Stomach smooth muscle (tissue), 2 donors: ENCODE results near the gene WNK2.
"Not testable (repeated sequence)": the region's sequence is repeated elsewhere in the genome, so short reads cannot be mapped to it uniquely, and the experiment has no call there.

Experiments used
- H3K27ac ChIP-seq: one replicate; pipeline ENCODE4 v1.7.0; 2013; ENCODE audit warnings: mild to moderate bottlenecking, low read length, inconsistent platforms
- H3K27me3 ChIP-seq, 2 donors: one replicate each; pipeline ENCODE4 v1.7.0; 2013; ENCODE audit warnings: low read length in 2 of 2; ENCODE audit not compliant: insufficient read depth in 2 of 2, control insufficient read depth in 1 of 2
- H3K36me3 ChIP-seq, 2 donors: one replicate each; pipeline ENCODE4 v1.7.0; 2013; ENCODE audit warnings: low read length in 2 of 2; ENCODE audit not compliant: control insufficient read depth in 2 of 2, insufficient read depth in 2 of 2
- H3K4me1 ChIP-seq: one replicate; pipeline ENCODE4 v1.7.0; 2013; ENCODE audit warnings: low read length; ENCODE audit not compliant: control insufficient read depth, insufficient read depth
- H3K4me3 ChIP-seq, 2 donors: one replicate each; pipeline ENCODE4 v1.7.0; 2013; ENCODE audit warnings: low read length in 2 of 2
- H3K9ac ChIP-seq, 2 donors: one replicate each; pipeline ENCODE4 v1.7.0; 2013; ENCODE audit warnings: low read length in 2 of 2, mild to moderate bottlenecking in 1 of 2
- H3K9me3 ChIP-seq, 2 donors: one replicate each; pipeline ENCODE4 v1.7.0; 2013; ENCODE audit warnings: low read length in 2 of 2; ENCODE audit not compliant: control insufficient read depth in 2 of 2
- donor health status: healthy.
- donor health status: Pancreatic carcinoma.

Gene WNK2

DNA sequence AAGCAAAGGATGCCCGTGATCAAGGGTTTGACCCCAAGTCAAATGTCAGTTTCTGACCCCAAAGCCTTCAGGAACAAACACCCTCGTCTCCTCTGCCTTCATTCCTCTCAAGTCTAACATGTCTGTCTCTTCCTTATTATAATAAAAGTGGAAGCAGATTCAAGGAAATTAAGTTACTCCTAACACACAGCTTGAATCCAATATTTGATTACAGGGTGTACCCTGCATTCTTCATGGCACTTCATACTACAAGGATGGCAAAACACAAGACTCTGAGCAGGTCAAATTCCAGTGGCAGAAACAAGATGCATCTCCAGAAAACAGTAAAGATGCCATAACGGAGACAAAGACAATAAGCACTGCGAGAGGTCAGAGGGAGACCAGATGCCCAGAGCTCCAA, 148.4 kb downstream of the WNK2 start:
- H3K36me3 ChIP-seq, result no peaks in the 10 kb centered on the region
- H3K27ac ChIP-seq, result no peak overlapping the region
- H3K4me1 ChIP-seq, result no peaks in the 10 kb centered on the region
- no peaks in the 10 kb centered on the region for H3K27me3 ChIP-seq
- no peaks in the 10 kb centered on the region for H3K9me3 ChIP-seq
- no peak overlapping the region for H3K9ac ChIP-seq
- H3K4me3 ChIP-seq, result no peak overlapping the region

- Histone ChIP-seq H3K27ac (no peak overlapping the region), H3K9ac (no peak overlapping the region), H3K4me1 (no peaks in the 10 kb centered on the region), H3K36me3 (no peaks in the 10 kb centered on the region), H3K4me3 (no peak overlapping the region), H3K27me3 (no peaks in the 10 kb centered on the region), H3K9me3 (no peaks in the 10 kb centered on the region)
Observed at GRCh38 chr9:93336720-93337119, 152.8 kb downstream of the WNK2 start.

DNA sequence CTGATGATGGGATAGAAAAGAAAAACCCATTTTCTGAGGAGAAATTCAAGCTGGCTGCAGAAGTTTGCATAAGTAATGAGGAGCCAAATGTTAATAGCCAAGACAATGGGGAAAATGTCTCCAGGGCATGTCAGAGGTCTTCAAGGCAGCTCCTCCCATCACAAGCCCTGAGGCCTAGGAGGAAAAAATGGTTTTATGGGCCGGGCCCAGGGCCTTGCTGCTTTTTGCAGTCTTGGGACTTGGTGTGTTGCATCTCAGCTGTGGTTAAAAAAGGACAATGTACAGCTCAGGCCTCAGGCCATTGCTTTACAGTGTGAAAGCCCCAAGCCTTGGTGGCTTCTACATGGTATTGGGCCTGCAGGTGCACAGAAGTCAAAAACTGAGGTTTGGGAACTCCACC, 154.3 kb downstream of the WNK2 start:
- H3K9ac ChIP-seq, H3K27ac ChIP-seq, H3K27me3 ChIP-seq, H3K4me3 ChIP-seq, H3K4me1 ChIP-seq, H3K9me3 ChIP-seq, H3K36me3 ChIP-seq: not testable (repeated sequence)

GRCh38 chr9:93340091-93340490, 156.2 kb downstream of the WNK2 start:
- no peaks in the 10 kb centered on the region for H3K4me1 ChIP-seq
- H3K27me3 ChIP-seq, result no peaks in the 10 kb centered on the region
- H3K9me3 ChIP-seq, result no peaks in the 10 kb centered on the region
- no peak overlapping the region for H3K27ac ChIP-seq
- no peak overlapping the region for H3K4me3 ChIP-seq
- no peak overlapping the region for H3K9ac ChIP-seq
- H3K36me3 ChIP-seq, result no peaks in the 10 kb centered on the region

DNA sequence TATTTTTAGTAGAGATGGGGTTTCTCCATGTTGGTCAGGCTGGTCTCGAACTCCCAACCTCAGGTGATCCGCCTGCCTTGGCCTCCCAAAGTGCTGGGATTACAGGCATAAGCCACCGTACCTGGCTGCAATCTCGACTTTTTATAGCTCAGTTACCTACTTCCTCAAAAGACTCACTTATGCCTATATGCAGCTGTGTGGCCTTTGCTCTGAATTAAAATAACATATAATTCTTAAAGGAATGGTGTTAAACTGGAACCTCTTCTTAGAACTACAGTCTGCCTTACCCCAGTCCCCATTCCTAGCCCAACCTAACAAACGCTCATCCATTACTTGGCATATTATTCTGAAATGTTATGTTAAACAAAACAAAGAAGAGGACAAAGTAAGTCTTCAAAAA, 157.9 kb downstream of the WNK2 start:
- not testable (repeated sequence) for H3K4me3 ChIP-seq, H3K36me3 ChIP-seq, H3K27ac ChIP-seq, H3K9me3 ChIP-seq, H3K27me3 ChIP-seq, H3K4me1 ChIP-seq, H3K9ac ChIP-seq

DNA sequence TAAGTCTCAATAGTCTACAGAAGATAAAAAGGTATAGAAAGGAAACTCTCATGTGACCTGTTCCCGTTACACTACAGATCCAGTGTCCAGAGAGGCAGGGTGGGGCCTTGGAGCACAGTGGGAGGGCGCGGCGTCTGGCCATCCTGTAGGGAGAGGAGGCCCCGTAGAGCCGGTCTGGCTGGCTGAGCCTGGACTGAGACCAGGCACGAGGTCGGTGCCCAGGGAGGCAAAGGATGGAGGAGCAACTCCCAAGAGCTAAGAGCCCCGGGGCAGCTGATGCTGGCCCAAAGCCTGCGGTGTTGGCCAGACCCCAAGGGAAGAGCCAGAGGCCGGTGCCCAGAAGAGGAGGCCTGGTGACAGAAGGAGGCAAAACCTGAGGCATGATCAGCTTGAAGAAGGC, 158.5 kb downstream of the WNK2 start:
- not testable (repeated sequence) for H3K9ac ChIP-seq, H3K36me3 ChIP-seq

DNA sequence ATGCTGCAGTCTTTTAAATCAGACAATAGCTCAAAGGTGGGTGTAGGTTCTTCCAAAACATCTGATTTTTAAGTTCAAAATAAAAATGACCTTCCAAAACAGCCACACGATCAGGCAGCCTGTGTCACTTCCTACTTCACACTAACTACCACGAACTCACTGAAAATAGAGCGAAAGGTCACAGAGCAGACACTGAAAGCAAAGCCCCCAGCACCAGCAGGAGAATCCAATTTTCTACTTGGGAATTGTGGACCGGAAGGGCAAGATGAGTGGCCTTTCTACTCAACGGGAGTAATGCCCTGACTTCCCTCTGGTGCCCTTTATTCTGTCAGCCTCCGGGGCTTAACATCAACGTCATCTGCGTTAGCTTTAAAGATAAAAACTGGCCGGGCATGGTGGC, 159.7 kb downstream of the WNK2 start:
- H3K4me1 ChIP-seq, result no peaks in the 10 kb centered on the region
- no peak overlapping the region for H3K4me3 ChIP-seq
- H3K27ac ChIP-seq, result no peak overlapping the region
- no peaks in the 10 kb centered on the region for H3K36me3 ChIP-seq
- H3K27me3 ChIP-seq, result peaks cover 0 to 3% of the 10 kb centered on the region in 2 donors
- no peaks in the 10 kb centered on the region for H3K9me3 ChIP-seq
- no peak overlapping the region for H3K9ac ChIP-seq

More for the DNA sequence above, 158.5 kb downstream of the WNK2 start:
- H3K4me1 ChIP-seq, H3K4me3 ChIP-seq, H3K9me3 ChIP-seq, H3K27ac ChIP-seq, H3K27me3 ChIP-seq: not testable (repeated sequence)

DNA sequence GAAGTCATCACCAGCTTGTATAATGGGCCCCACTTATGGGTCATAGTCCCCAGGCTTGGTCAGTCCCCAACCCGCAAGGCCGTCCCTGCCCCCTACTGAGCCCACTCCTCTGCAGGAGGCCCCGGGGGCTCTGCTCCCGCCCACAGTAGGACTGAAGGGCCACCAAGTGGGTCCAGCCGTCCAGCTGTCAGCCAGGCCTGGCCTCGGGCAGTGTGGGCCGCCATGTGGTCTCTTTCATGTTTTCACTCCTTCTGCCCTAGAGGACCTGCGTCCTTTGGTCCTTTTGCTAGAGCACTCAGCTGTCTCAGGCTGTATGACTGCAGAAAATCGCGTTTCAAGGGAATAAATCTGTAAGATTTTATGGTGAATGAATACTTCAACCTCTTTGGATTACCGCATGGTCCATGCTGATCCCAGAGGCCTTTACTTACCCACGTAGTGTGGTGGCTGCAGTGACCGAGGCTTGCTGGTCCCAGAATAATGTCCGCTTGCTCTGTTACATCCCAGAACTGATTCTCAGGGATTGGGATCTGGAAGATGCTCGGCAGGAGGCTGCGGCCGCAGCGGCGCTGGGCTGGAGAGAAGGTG, 161.8 kb downstream of the WNK2 start:
- peak overlapping the region; percentile 21 to 27 for H3K9ac ChIP-seq
- H3K4me1 ChIP-seq, result no peaks in the 10 kb centered on the region

GRCh38 chr9:93346231-93347112, 162.5 kb downstream of the WNK2 start:
- Histone ChIP-seq H3K4me1 (no peaks in the 10 kb centered on the region), H3K27me3 (peaks cover 0 to 3% of the 10 kb centered on the region in 2 donors), H3K9me3 (no peaks in the 10 kb centered on the region), H3K4me3 (peak overlapping the region; percentile 45 to 71), H3K27ac (no peak overlapping the region), H3K36me3 (no peaks in the 10 kb centered on the region), H3K9ac (peak overlapping the region; percentile 21 to 27)

More for the DNA sequence above, 161.8 kb downstream of the WNK2 start:
- Histone ChIP-seq H3K27me3 (peaks cover 0 to 3% of the 10 kb centered on the region in 2 donors), H3K9me3 (no peaks in the 10 kb centered on the region), H3K27ac (no peak overlapping the region), H3K36me3 (no peaks in the 10 kb centered on the region), H3K4me3 (peak overlapping the region; percentile 45 to 71)

DNA sequence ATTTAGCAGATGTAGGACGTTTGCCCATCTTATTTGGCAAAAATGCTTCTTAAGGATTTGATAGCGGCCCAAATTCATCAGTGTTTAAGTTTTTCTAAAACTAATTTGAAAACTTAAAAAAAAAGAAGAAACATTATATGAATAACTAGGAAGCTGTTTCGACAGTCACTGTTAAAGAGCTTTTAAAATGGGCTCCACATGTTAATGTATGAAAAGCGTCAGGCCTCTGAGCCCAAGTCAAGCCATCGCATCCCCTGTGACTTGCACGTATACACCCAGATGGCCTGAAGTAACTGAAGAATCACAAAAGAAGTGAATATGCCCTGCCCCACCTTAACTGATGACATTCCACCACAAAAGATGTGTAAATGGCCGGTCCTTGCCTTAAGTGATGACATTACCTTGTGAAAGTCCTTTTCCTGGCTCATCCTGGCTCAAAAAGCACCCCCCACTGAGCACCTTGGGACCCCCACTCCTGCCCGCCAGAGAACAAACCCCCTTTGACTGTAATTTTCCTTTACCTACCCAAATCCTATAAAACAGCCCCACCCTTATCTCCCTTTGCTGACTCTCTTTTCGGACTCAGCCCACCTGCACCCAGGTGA, 163.5 kb downstream of the WNK2 start:
- not testable (repeated sequence) for H3K4me3 ChIP-seq, H3K9ac ChIP-seq, H3K27me3 ChIP-seq, H3K36me3 ChIP-seq, H3K9me3 ChIP-seq, H3K4me1 ChIP-seq, H3K27ac ChIP-seq
